HG03060 (cell line): ENCODE results near the gene AMPH.
"Not testable (repeated sequence)": the region's sequence is repeated elsewhere in the genome, so short reads cannot be mapped to it uniquely, and the experiment has no call there.

Experiments used
- ATAC-seq: cut with Tn5 transposase; IDR thresholded peaks from one replicate; pipeline ENCODE4 v1.9.1; 2021; ENCODE audit warnings: low read depth, moderate number of reproducible peaks; ENCODE audit not compliant: unreplicated experiment

Gene AMPH

GRCh38 chr7:38360776-38361175, 270.4 kb downstream of the AMPH start:
- no peak for ATAC-seq

- peak; percentile 55 for ATAC-seq
Observed at GRCh38 chr7:38359071-38359601, 272.0 kb downstream of the AMPH start.

DNA sequence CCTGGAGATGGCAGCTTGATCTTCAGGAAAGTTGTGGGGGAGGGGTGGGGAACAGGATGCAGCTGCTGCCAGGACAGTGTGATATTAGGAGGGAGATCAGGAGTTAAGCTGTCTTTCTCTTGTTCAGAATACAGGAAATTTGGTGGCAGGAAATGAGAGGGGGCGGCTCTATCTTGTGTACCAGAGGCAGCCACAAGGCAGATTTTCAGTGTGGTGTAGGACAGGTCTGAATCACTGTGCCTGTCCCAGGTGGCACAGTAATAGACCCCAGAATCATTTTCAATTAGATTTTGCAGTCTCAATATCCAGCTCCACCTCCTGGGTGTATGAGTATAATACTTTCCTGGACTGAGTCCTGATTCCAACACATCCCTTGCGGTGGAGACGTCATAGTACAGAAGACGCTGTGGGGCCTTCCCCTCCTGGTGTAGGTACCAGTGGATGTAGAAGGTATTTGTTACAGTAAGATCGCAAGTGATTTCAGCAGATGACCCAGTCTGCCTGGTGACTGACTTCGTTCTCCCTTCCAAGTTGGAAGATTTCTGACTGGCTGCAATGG, 272.8 kb downstream of the AMPH start:
- not testable (repeated sequence) for ATAC-seq

- not testable (repeated sequence) for ATAC-seq
Observed at GRCh38 chr7:38354271-38354851, 276.8 kb downstream of the AMPH start.

DNA sequence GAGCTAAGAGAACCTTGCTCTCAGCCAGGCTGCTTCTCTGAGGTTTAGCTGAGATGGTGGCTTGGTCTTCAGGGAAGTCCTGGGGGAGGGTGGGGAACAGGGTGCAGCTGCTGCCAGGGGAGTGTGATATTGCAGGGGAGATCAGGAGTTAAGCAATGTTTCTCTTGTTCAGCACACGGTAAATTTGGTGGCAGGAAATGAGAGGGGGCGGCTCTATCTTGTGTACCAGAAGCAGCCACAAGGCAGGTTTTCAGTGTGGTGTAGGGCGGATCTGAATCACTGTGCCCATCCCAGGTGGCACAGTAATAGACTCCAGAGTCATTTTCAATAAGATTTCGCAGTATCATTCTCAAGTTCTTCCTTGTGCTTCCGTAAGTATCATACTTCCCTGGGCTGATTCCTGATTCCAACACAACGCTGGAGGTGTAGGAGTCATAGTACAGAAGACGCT, 277.7 kb downstream of the AMPH start:
- not testable (repeated sequence) for ATAC-seq

DNA sequence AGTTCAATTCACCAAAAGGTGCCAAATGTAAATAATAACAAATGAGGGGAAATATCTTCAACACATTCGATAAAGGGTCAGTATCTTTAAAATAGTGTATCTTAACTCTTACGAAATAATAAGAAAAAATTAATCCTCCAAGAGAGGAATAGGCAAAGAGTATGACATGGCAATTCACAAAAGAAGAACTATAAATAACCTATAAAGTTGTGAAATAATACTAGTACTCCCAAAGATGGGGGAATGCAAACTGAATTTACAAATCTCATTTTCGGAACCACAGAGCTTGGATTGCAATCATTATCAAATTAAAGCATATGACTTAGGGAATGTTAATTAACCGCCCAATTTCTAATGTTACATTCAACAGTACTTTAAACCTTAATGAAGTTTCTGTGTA, 279.6 kb downstream of the AMPH start:
- ATAC-seq: no peak

DNA sequence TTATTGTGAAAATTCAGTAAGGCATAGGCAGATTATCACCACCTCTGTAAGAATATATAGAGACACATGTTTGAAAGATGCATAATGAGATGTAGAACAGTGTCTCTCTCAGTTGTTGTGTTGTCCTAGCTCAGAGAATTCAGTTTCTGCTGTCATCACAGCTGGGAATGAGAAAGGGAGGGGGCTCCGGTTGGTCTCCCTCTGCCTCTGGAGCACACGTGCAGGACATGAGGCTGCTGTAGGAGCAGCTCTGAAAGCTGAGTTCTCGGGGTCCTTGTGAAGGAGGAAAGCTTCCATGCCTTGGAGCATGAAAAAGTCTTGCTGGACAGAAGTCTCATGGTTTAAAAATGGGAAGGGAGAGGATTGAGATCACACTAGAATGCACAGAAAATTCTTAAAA, 280.4 kb downstream of the AMPH start:
- not testable (repeated sequence) for ATAC-seq

GRCh38 chr7:38349869-38350583, 281.1 kb downstream of the AMPH start:
- ATAC-seq: peak; percentile 57

DNA sequence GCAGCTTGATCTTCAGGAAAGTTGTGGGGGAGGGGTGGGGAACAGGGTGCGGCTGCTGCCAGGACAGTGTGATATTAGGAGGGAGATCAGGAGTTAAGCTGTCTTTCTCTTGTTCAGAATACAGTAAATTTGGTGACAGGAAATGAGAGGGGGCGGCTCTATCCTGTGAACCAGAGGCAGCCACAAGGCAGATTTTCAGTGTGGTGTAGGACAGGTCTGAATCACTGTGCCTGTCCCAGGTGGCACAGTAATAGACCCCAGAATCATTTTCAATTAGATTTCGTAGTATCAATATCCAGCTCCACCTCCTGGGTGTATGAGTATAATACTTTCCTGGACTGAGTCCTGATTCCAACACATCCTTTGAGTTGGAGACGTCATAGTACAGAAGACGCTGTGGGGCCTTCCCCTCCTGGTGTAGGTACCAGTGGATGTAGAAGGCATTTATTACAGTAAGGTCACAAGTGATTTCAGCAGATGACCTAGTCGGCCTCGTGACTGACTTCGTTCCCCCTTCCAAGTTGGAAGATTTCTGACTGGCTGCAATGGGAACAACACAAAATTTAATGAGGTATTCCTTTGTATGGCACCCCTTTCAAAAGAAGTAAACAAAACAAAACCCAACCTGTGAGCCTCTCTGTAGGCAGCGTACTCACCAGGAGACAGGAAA, 281.9 kb downstream of the AMPH start:
- not testable (repeated sequence) for ATAC-seq

DNA sequence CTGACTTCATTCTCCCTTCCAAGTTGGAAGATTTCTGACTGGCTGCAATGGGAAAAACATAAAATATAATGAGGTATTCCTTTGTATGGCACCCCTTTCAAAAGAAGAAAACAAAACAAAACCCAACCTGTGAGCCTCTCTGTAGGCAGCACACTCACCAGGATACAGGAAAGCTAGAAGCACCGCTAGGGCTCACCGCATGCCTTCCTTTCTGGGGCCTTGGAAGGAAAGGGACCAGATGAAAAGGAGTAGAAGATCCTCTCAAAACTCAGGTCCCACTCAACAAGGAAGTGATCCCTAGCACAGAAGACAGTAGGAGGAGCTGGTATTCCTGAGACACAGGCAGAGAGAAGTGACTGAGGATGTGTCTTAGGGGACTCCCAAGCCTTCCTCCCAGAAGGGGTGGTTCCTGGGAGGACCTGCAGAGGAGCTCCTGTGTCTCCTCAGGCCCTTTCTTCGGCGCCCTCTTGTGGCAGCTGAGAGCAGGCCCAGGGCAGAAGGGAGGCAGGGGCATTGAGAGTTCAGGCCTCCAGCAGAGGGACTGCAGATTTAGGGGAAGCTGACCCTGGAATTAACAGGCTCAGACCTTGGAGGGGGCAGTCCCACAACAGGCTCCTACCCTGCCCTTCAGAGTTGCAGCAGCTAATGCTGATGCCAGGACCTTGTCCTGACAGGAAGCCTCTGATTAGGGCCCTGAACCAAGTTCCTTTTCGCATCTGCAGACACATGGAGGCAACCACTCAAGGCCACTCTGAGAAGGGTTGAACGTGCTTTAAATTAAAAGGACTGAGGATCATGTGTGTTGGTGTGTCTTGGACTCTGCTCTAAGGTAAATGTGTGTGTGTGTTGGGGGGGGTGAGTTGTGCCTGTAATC, 285.6 kb downstream of the AMPH start:
- ATAC-seq: peak; percentile 34

DNA sequence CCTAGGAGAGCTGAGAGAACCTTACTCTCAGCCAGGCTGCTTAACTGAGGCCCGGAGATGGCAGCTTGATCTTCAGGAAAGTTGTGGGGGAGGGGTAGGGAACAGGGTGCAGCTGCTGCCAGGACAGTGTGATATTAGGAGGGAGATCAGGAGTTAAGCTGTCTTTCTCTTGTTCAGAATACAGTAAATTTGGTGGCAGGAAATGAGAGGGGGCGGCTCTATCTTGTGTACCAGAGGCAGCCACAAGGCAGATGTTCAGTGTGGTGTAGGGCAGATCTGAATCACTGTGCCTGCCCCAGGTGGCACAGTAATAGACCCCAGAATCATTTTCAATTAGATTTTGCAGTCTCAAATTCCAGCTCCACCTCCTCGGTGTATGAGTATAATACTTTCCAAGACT, 286.4 kb downstream of the AMPH start:
- ATAC-seq: peak; percentile 34

DNA sequence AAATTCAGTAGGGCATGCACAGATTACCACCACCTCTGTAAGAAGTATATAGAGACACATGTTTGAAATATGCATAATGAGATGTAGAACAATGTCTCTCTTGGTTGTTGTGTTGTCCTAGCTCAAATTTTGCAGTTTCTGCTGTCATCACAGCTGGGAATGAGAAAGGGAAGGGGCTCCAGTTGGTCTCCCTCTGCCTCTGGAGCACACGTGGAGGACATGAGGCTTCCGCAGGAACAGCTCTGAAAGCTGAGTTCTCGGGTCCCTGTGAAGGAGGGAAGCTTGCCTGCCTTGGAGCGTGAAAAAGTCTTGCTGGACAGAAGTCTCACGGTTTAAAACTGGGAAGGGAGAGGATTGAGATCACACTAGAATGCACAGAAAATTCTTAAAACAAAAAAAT, 289.0 kb downstream of the AMPH start:
- not testable (repeated sequence) for ATAC-seq

GRCh38 chr7:38341172-38341705, 289.9 kb downstream of the AMPH start:
- ATAC-seq: not testable (repeated sequence)

- no peak for ATAC-seq
Observed at GRCh38 chr7:38339953-38340819, 291.0 kb downstream of the AMPH start.

- not testable (repeated sequence) for ATAC-seq
Observed at GRCh38 chr7:38336148-38336515, 295.0 kb downstream of the AMPH start.

DNA sequence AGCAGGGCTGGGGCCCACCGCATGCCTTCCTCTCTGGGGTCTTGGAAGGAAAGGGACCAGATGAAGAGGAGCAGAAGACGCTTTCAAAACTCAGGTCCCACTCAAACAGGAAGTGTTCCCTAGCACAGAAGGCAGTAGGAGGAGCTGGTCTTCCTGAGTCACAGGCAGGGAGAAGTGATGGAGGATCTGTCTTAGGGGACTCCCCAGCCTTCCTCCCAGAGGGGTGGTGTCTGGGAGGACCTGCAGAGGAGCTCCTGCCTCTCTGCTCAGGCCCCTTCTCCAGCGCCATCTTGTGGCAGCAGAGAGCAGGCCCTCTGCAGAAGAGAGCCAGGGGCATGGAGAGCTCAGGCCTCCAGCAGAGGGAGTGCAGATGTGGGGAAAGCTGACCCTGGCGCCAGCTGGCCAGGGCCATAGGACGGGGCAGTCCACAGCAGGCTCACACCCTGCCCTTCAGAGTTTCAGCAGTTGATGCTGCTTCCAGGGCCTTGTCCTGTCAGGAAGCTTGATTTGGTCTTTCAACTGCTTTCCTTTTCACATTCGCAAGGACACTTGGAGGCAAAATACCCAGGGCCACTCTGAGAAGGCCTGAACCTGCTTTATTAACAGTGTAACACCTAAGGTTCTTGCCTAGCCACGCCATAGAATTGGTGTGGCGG, 295.6 kb downstream of the AMPH start:
- ATAC-seq: peak; percentile 80

DNA sequence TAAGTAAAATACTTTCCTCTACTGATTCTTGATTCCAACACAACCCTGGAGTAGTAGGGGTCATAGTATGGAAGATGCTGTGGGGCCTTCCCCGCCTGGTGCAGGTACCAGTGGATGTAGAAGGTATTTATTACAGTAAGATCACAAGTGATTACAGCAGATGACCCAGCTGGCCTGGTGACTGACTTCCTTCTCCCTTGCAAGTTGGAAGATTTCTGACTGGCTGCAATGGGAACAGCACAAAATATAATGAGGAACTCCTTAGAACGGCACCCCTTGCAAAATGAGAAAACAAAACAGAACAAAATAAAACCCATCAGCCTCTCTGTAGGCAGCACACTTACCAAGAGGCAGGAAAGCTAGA, 296.1 kb downstream of the AMPH start:
- ATAC-seq: no peak

GRCh38 chr7:38334163-38334562, 297.0 kb downstream of the AMPH start:
- ATAC-seq: no peak
